HS-5 (cell line): ENCODE data around the gene ACTR3.
"Not testable (repeated sequence)": the region's sequence is repeated elsewhere in the genome, so short reads cannot be mapped to it uniquely, and the experiment has no call there.

Source experiments
- DNase-seq: peaks from one replicate; pipeline ENCODE4 v3.0.0-alpha.2; 2012; ENCODE audit warnings: low read depth

Gene ACTR3

DNA sequence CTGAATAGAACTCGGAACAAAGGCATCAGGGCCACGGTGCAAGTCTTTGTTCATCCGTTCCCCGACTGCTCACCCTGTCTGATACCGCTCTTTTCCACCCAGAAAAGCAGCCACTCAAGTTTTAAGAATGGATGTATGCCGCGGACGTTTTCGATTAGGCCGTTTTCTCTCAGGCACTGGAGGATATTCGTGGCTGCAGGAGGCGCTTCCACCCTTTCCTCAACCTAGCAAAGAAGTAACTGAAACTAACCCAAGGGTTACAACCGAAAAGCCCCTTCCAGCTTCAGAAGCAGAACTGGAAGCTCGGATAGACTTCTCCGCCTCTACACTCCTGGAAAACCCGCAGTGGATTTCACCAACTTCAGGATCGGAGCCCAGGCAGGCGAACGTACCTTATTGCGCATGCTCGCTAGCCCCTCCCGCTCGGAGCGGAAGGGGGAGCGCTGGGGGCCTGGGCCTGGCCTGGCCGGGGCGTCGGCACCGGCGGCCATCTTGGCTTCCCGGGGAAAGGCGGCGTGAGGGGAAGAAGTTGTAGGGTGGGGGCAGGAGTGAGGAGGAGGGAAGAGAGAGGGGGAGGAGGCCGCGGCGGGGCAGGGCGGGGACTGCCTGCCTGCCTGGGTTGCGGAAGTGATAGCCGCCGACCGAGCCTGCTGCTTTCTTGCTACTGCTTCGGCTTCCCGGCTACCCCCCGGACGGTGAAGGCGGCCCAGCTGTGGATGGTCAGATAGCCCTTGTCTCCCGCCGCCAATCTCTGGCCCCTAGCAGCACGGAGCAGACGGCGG, at the start of gene ACTR3:
Gene ACTR3 (plus strand): TSS at position 619 of the 782 bp plus-strand sequence. CDS start 191 bp downstream, outside the sequence.
- DNase-seq: peak; percentile 99

DNA sequence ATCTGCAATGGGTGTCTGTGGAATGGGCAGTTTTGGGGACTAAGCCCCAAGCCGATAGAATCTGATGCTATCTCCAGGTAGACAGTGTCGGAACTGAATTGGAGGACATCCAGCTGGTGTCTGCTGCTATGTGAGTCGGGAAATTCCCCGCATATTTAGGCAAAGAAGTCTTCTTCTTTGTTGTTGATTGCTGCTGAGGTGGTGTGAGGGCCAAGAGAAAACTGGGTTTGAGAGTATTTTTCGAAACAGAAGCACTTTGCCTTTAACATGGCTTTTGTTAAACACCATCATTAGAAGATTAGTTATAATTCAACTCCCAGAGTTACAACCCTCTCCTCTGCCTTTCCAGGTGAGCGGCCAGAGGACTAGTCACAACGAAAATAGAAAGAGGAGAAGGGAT, 49.4 kb upstream of the ACTR3 start:
- DNase-seq: no peak

DNA sequence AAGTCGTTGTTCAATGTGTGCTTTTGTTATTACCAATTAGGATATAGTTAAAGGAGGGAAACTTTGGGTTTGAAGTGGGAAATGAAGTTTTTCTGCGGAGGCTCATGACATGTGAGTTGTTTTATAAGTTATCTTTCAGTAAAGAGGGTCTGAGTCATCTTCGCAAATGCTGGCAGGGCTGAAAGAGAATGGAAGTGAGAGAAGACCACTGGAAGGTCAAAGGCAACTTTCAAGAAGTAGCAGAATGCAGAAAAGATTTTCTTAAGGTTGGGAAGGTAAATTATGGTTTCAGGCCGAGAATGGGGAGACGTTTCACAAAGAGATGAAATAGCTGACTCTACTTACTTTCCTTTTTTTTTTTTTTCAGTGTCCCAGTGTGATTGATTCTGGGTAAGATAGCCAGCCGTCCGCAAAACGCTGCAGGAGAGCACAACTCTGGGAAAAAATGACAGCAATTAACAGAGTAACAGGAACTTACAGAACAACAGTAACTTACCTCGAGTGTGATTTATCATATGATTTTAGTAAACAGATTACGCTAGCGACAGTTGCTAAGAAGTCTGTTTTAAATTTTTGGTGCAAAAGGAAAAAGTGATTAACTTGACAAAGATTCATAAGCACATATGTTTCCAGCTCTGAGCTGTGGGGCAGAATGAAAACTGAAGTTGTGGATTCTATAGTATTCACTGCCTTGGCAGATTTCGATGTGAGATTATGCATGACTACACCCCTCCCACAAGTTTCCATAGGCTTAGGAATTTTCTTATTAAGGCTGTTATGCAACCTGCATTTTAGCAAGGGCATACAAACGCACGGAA, 46.8 kb upstream of the ACTR3 start:
- no peak for DNase-seq

DNA sequence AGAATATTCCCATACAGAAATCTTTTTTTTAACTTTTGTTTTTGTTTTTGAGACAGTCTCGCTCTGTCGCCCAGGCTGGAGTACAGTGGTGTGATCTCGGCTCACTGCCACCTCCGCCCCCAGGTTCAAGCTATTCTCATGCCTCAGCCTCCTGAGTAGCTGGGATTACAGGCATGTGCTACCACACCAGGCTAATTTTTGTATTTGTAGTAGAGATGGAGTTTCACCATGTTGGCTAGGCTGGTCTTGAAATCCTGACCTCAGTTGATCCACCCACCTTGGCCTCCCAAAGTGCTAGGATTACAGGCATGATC, 46.2 kb upstream of the ACTR3 start:
- not testable (repeated sequence) for DNase-seq

DNA sequence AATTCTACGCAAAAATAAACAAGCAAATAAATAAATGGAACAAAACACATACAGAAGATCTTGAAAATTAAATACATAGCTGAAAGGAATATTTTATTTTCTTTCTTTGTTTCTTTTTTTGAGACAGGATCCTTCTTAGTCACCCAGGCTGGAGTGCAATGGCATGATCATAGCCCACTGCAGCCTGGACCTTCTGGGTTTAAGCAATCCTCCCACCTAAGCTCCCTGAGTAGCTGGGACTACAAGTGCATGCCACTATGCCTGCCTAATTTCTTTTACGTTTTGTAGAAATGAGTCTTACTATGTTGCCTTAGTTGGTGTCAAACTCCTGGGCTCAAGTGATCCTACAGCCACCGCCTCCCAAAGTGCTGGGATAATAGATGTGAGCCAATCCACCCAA, 44.6 kb upstream of the ACTR3 start:
- no peak for DNase-seq

DNA sequence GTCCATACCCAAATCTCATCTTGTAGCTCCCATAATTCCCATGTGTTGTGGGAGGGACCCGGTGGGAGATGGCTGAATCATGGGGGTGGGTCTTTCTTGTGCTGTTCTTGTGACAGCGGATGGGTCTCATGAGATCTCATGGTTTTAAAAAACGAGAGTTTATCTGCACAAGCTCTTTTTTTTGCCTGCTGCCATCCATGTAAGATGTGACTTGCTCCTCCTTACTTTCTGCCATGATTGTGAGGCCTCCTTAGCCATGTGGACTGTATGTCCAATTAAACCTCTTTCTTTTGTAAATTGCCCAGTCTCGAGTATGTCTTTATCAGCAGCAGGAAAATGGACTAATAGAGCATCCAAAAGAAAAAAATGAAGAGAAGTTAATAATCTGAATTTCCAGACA, 44.1 kb upstream of the ACTR3 start:
- not testable (repeated sequence) for DNase-seq

DNA sequence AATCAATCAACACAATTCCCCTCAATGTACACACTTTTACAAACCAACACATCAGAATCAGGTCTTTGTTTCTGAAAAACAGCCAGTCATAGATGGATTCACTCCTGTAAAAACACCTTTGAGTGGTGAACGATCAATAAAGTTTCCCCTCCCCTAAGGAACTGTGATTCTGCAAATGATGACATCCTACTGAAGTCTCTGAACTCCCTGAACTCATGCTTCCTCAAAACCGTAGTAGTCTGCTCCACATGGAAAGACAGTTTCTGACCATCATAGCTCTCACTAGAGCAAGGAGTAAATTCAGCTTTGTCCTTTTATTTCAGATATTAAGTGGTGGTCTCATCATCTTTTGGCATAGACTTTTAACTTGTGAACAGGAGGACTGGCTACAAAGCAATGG, 43.5 kb upstream of the ACTR3 start:
- no peak for DNase-seq

DNA sequence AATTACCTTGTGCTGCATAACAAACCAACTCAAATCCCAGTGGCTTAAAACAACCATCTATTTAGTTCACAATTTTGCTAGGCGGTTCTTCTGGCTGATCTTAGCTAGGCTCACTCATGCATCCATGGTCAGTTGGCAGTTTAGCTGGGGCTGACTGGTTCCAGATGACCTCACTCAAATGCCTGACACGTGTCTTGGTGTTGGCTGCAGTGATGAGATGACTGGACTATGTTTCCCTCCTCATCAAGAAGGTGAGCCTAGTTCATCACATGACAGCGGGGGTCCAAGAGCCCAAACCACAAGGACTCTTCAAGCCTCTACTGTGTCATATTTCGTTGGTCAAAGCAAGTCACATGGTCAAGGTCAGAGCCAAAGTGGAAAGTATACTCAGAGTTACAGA, 42.7 kb upstream of the ACTR3 start:
- DNase-seq: no peak

DNA sequence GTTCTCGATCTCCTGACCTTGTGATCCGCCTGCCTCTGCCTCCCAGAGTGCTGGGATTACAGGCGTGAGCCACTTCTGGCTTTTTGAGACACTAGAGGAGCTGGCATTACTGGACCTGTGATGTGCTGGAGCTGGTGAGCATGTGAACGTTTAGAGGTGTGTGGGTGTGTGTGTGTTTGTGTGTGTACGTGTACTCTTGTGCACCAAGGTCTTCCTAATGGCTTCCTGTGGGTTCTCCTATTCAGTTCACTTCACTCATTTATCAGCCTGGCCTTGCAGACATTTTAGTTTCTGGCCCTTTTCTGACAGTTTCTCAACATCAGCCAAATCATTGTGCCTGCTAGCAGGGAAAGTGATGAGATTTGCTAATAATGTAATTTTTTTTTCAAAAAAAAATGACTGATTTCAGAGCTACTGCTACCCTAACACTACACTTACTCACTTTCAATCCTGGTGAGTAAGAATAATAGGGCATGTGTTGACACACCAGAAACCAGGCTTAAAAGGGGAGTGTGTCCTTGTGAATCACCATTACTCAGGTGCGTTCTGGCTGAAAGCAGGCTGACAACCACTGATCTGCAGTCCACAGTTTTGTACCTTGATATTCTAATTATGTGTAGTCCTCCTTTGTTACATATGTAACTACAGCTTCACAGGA, 41.0 kb upstream of the ACTR3 start:
- no peak for DNase-seq

DNA sequence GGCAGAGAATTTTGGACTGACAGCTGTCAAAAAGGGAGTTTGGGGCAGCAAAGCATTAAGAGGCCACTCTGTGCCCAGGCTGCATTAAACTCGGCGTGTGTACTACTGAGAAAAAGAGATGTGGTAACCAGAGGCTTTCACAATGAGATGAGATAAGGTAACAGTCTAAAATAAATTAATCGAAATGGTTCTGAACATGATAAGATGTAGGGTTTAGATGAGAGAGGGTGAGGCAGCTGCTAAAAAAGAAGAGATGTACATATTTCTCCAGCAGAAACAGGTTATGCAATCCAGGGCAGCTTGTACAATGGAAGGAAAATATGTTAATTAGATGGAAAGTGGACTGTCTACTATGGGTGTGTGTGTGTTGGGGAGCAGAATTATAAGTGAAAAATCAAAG, 39.2 kb upstream of the ACTR3 start:
- no peak for DNase-seq

DNA sequence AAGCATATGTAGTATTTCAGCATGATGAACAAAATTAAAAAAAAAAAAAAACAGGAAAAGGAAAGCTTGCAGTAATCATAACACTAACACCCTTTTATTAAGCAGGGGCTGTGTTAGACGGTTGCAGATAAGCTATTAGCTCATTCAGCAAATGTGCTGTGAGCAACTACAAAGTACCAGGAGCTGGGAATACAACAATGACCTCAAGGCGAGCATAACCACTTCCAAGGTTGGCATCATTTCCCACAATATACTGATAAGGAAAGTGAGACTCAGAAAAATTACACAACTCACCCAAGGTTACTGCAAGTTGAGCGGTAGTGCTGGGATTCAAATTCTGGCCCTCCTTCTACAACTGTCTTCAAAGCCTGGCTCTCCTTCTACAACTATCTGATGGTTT, 38.2 kb upstream of the ACTR3 start:
- DNase-seq: no peak

DNA sequence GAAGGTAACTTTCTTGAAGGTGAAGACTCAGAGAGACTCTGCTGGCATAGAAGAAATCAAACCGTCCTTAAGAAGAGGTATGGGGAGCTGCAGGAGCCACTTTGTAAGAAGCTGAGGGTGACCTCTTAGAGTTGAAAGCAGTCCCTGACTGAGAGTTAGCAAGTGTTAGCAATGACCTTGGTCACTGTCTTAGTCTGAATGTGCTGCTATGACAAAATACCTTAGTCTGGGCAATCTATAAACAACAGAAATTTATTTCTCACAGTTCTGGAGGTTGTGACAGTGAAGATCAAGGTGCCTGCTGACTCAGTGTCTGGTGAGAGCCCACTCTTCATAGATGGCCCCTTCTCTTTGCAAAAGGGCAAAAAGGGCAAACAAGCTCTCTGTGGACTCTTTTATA, 35.7 kb upstream of the ACTR3 start:
- DNase-seq: no peak

DNA sequence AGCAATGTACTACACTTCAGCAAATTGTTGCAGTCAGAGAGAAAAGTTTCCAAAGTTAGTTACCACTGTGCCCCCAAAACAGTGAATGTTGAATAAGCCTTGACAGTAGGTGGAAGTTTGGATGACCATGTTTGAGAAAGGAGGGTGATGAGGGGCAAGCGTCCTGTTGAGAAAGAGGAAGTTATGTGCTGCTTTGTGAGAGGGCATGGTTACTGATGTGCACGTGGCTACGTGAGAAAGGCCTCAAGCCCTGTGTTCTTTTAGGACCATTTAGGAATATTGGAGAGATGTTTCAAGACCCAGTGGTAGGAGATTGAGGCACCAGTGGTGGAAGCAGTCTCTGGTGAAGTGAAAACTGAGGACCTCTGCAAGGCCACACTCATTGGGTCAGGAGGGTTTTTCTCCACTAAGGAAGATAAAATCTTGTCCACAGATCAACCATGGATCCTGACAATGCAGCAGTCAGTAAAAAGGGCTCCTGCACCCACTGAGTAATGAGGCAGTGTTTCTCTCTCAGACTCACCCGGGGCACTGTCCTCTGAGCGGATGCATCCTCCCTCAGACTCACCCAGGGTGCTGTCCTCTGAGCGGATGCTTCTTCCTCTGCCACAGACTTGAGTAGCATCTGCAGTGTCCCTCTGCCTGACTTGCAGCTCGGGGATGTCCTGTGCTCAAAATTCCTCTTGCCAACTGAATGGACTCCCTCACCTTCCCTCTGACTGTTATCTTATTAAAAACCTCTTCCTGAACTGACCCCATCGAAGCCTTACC, 34.7 kb upstream of the ACTR3 start:
- DNase-seq: no peak

DNA sequence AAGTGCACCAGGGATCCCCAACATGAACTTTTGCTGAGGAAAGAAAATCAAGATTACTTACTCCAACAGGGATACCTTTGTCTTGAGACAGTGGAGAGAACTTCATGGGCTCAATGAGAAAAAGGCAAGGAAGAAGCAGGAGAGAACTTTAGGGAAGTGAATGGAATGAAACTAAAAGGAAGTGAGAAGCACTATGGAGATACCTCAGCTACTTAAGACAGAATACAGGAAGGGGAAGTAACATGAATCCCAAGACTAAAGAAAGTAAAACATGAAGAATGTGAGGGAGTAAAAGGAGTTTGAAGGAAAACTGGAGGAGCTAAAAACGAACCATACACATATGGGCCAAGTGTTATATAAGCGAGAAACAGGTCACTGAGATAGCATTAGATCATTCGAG, 32.4 kb upstream of the ACTR3 start:
- no peak for DNase-seq

DNA sequence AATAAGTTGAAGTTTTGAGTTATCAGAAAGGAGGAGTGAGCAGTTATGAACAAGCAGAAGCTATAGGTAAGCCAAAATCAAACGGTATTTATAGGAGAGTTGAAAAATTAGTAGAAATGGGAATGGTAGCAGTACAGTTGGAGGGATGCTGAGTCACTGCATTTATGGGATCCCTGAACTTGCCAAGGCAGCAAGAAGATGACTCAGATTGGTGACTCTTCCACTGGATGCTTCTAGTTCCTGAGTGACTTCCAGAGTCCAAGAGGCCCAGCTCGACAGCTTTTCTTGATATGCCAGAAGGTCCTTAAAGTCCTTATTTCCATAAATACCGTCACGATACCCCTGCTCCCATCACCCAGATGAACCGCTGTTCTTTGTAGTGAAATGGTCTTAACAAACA, 31.1 kb upstream of the ACTR3 start:
- DNase-seq: peak; percentile 79

DNA sequence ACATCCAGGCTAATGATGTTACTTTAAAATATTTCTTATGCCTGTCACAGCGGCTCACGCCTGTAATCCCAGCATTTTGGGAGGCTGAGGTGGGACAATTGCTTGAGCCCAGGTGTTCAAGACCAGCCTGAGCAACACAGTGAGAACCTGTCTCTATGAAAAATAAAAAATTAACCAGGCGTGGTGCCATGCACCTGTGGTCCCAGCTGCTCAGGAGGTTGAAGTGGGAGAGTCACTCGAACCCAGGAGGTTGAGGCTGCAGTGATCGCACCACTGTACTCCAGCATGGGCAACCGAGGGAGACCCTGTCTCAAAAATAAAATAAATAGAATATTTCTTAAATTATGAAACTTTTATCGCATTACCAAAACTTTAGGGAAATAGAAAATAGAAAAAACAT, 28.1 kb upstream of the ACTR3 start:
- DNase-seq: no peak

DNA sequence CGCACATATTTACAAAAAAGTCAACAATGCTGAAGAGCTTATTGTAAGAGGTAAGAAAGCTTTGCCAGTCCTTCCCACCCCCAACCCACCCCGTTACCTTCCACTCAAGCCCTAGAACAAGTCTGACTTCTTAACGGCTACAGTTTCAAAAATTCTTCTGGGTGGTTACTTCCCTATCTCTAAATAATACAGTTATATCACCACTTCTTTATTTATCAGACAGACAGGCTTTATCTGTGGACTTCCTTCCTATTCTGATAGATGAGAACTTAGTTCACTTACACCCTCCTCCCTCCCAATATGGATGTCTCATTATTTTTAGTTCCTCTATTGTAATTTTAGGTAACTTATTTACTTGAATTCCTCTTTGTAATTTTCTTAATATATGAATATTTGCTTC, 26.7 kb upstream of the ACTR3 start:
- DNase-seq: no peak

DNA sequence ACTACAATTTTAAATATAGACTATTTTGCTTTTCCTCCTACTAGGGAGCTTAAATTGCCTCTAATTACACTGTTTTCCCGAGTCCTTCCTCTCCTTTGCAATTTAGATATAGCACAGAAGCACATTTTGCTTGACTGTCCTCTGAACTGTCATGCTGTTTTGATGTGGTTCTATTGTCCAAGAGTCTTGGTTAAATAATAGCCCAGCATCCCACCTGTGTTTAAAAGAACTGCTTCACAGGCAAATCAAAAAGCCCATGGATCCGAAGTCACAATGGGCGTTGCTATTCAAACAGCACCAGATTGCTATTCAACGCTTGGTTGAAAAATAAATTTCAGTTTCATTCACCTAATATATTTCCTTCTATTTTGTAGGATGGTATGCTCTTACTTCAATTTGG, 22.3 kb upstream of the ACTR3 start:
- DNase-seq: no peak

DNA sequence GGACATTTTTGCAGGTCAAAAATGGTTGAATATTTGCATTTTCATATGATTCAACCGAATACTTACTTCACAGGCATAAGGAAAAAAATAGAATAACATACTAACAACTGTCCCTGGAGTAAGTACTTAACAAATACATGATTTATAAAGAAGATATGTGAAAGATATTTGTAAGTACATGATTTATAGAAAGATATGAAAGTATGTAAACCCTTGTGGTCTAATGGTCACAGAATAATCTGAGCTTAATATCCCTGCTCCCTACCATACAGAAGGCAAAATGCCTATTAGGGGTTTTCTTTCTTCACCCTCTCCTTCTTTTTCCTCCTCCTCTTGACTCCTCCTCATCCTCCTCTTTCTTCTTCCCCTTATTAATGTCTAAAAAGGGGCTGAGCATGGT, 20.6 kb upstream of the ACTR3 start:
- no peak for DNase-seq

DNA sequence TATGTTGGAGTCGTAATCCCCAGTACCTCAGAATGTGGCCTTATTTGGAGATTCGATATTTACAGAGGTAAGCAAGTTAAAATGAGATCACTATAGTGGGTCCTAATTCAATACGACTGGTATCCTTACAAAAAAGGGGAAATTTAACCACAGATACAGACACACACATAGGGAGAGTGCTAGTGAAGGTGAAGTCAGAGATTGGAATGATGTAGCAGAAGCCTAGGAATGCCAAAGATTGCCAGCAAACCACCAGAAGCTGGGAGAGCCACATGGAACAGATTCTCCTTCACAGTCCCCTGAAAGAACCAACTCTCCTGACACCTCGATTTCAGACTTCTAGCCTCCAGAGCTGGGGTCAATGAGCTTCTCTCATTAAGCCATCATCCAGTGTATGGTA, 17.7 kb upstream of the ACTR3 start:
- DNase-seq: no peak

DNA sequence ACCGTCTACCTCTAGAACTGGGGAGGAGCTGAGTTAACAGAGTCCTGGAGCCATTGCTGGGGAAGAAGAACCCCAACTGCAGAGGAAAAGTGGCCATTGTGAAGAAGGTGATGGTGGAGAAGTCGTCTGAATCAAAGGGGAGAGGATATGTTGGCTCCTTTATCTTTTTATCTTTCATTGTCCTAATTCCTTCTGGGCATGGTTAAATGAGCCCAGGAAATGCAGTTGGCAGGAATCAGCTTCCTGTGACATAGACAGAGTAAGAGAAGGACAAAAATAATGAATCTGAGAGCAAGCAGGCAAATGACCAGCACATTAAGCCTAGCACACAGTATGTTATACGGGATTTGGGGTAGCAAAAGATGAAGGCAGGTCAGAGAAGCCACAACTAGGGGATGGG, 16.0 kb upstream of the ACTR3 start:
- DNase-seq: no peak

DNA sequence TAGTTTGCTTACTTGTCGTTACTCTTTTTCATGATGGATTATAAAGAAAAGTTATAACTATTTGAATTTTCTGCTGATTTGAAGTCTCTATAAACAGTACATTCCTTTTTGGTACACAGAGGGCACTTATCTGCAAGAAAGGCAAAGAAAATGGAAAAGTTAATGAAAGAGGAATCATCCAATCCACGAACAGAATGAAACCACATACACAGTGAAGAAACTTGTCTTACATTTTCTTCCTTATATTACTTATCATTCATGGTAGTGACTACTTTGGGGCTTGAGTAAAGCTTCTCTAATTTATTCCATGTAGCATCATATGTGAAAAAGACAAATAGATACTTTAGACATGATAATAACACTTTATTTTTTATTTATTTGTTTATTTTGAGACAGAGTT, 14.8 kb upstream of the ACTR3 start:
- DNase-seq: no peak
